GM10248 (cell line): ENCODE data around the gene IRF2BP1.

Experiments
- CTCF ChIA-PET: fragments of 300-600 bp; sonication (Branson Sonifier 250); formaldehyde crosslinking; extraction: SDS; loops from one replicate; lab custom pipeline; 2021; ENCODE audit warnings: antibody characterized with exemption; lab: Yijun Ruan, JAX
- POLR2A ChIA-PET: fragments of 350-650 bp; sonication (Branson Sonifier 250); formaldehyde crosslinking; extraction: SDS; loops from one replicate; lab custom pipeline; 2020; ENCODE audit warnings: antibody characterized with exemption; lab: Yijun Ruan, JAX
- DNase-seq: peaks from one replicate; pipeline ENCODE4 v3.0.0; 2012; ENCODE audit errors: extremely low spot score
- CTCF ChIP-seq: IDR thresholded peaks from 2 replicates; pipeline ENCODE4 v1.5.1; 2012; ENCODE audit warnings: mild to moderate bottlenecking, low read depth; ENCODE audit errors: extremely low read depth, missing control alignments, control extremely low read depth

The IRF2BP1 gene

GRCh38 chr19:45917421-45918091 lies 31.6 kb upstream of the IRF2BP1 start:
- CTCF ChIA-PET: no interaction called here
- no peak for DNase-seq
- POLR2A ChIA-PET: no interaction called here
- no peak for TF ChIP-seq CTCF

- CTCF ChIA-PET: no interaction called here
- TF ChIP-seq CTCF: peak; percentile 35
- DNase-seq: no peak
- POLR2A ChIA-PET: no interaction called here
Observed at GRCh38 chr19:45913874-45914830, 28.2 kb upstream of the IRF2BP1 start, which contains the start of gene NANOS2. Gene NANOS2, minus strand, starts transcription at chr19:45914778. Its CDS starts 85 bp downstream, at chr19:45914693.

- ChIA-PET POLR2A (no interaction called here), CTCF (interaction anchor here (1.1 kb wide), 1 partner anchor 8 kb away, joined by 3 read pairs; the partner anchor contains the start of gene MYPOP)
- TF ChIP-seq CTCF: no peak
- DNase-seq: no peak
Observed at GRCh38 chr19:45911291-45911690, 25.4 kb upstream of the IRF2BP1 start.

- DNase-seq: no peak
- POLR2A ChIA-PET: no interaction called here
- TF ChIP-seq CTCF: no peak
- CTCF ChIA-PET: no interaction called here
Observed at GRCh38 chr19:45908956-45909355, 23.0 kb upstream of the IRF2BP1 start.

GRCh38 chr19:45906221-45906620 lies 20.3 kb upstream of the IRF2BP1 start:
- no peak for TF ChIP-seq CTCF
- DNase-seq: no peak
- ChIA-PET CTCF (no interaction called here), POLR2A (no interaction called here)

GRCh38 chr19:45905011-45905410 lies 19.1 kb upstream of the IRF2BP1 start:
- TF ChIP-seq CTCF: no peak
- ChIA-PET CTCF (no interaction called here), POLR2A (no interaction called here)
- DNase-seq: no peak
